ENCODE results near the gene GABPA.
"Not testable (repeated sequence)": the region's sequence is repeated elsewhere in the genome, so short reads cannot be mapped to it uniquely, and the experiment has no call there.

GABPA gene

GRCh38 chr21:25764065-25764464, 29.3 kb downstream of the GABPA start:
- Histone ChIP-seq H3K9me3 (ENCODE audit: control insufficient read depth in 2 of 2, low read length in 2 of 2) (no peaks in the 10 kb centered on the region), H3K27ac (ENCODE audit: low read depth in 2 of 2, low read length in 2 of 2) (no peak overlapping the region), H3K36me3 (ENCODE audit: control insufficient read depth in 2 of 2, insufficient read depth in 2 of 2, low read length in 2 of 2) (peaks cover 50 to 60% of the 10 kb centered on the region in 2 donors), H3K4me3 (ENCODE audit: low read length in 2 of 2) (no peak overlapping the region), H3K4me1 (ENCODE audit: control insufficient read depth in 2 of 2, insufficient read depth in 2 of 2, low read length in 2 of 2) (no peaks in the 10 kb centered on the region), H3K27me3 (ENCODE audit: control insufficient read depth in 2 of 2, insufficient read depth in 2 of 2, low read length in 2 of 2) (no peaks in the 10 kb centered on the region), H3K9ac (ENCODE audit: low read depth in 1 of 2, low read length in 2 of 2) (no peak overlapping the region)

- Histone ChIP-seq H3K9me3 (ENCODE audit: control insufficient read depth in 2 of 2, low read length in 2 of 2) (no peaks in the 10 kb centered on the region), H3K4me1 (ENCODE audit: control insufficient read depth in 2 of 2, insufficient read depth in 2 of 2, low read length in 2 of 2) (no peaks in the 10 kb centered on the region), H3K27me3 (ENCODE audit: control insufficient read depth in 2 of 2, insufficient read depth in 2 of 2, low read length in 2 of 2) (no peaks in the 10 kb centered on the region), H3K9ac (ENCODE audit: low read depth in 1 of 2, low read length in 2 of 2) (no peak overlapping the region), H3K27ac (ENCODE audit: low read depth in 2 of 2, low read length in 2 of 2) (no peak overlapping the region), H3K36me3 (ENCODE audit: control insufficient read depth in 2 of 2, insufficient read depth in 2 of 2, low read length in 2 of 2) (peaks cover 22 to 32% of the 10 kb centered on the region in 2 donors), H3K4me3 (ENCODE audit: low read length in 2 of 2) (no peak overlapping the region)
These were observed 33.1 kb downstream of the GABPA start for GRCh38 chr21:25767921-25768320.

GRCh38 chr21:25772686-25773085, 37.9 kb downstream of the GABPA start:
- Histone ChIP-seq H3K27me3 (ENCODE audit: control insufficient read depth in 2 of 2, insufficient read depth in 2 of 2, low read length in 2 of 2) (no peaks in the 10 kb centered on the region), H3K36me3 (ENCODE audit: control insufficient read depth in 2 of 2, insufficient read depth in 2 of 2, low read length in 2 of 2) (peaks cover 0 to 2% of the 10 kb centered on the region in 2 donors), H3K4me1 (ENCODE audit: control insufficient read depth in 2 of 2, insufficient read depth in 2 of 2, low read length in 2 of 2) (no peaks in the 10 kb centered on the region), H3K9me3 (ENCODE audit: control insufficient read depth in 2 of 2, low read length in 2 of 2) (no peaks in the 10 kb centered on the region), H3K27ac (ENCODE audit: low read depth in 2 of 2, low read length in 2 of 2) (no peak overlapping the region), H3K9ac (ENCODE audit: low read depth in 1 of 2, low read length in 2 of 2) (no peak overlapping the region), H3K4me3 (ENCODE audit: low read length in 2 of 2) (no peak overlapping the region)

- Histone ChIP-seq H3K4me3 (ENCODE audit: low read length in 2 of 2) (no peak overlapping the region), H3K9ac (ENCODE audit: low read depth in 1 of 2, low read length in 2 of 2) (no peak overlapping the region), H3K9me3 (ENCODE audit: control insufficient read depth in 2 of 2, low read length in 2 of 2) (no peaks in the 10 kb centered on the region), H3K36me3 (ENCODE audit: control insufficient read depth in 2 of 2, insufficient read depth in 2 of 2, low read length in 2 of 2) (peaks cover 0 to 2% of the 10 kb centered on the region in 2 donors), H3K27ac (ENCODE audit: low read depth in 2 of 2, low read length in 2 of 2) (no peak overlapping the region), H3K27me3 (ENCODE audit: control insufficient read depth in 2 of 2, insufficient read depth in 2 of 2, low read length in 2 of 2) (no peaks in the 10 kb centered on the region), H3K4me1 (ENCODE audit: control insufficient read depth in 2 of 2, insufficient read depth in 2 of 2, low read length in 2 of 2) (no peaks in the 10 kb centered on the region)
These were observed 41.7 kb downstream of the GABPA start for GRCh38 chr21:25776440-25776839.

- H3K4me3 ChIP-seq (ENCODE audit: low read length in 2 of 2); H3K4me1 ChIP-seq (ENCODE audit: control insufficient read depth in 2 of 2, insufficient read depth in 2 of 2, low read length in 2 of 2); H3K27ac ChIP-seq (ENCODE audit: low read depth in 2 of 2, low read length in 2 of 2); H3K36me3 ChIP-seq (ENCODE audit: control insufficient read depth in 2 of 2, insufficient read depth in 2 of 2, low read length in 2 of 2); H3K27me3 ChIP-seq (ENCODE audit: control insufficient read depth in 2 of 2, insufficient read depth in 2 of 2, low read length in 2 of 2); H3K9me3 ChIP-seq (ENCODE audit: control insufficient read depth in 2 of 2, low read length in 2 of 2); H3K9ac ChIP-seq (ENCODE audit: low read depth in 1 of 2, low read length in 2 of 2): not testable (repeated sequence)
These were observed 43.5 kb downstream of the GABPA start for GRCh38 chr21:25778126-25778875.

- Histone ChIP-seq H3K27ac (ENCODE audit: low read depth in 2 of 2, low read length in 2 of 2) (no peak overlapping the region), H3K9me3 (ENCODE audit: control insufficient read depth in 2 of 2, low read length in 2 of 2) (no peaks in the 10 kb centered on the region), H3K4me3 (ENCODE audit: low read length in 2 of 2) (no peak overlapping the region), H3K9ac (ENCODE audit: low read depth in 1 of 2, low read length in 2 of 2) (no peak overlapping the region), H3K4me1 (ENCODE audit: control insufficient read depth in 2 of 2, insufficient read depth in 2 of 2, low read length in 2 of 2) (peaks cover 2 to 8% of the 10 kb centered on the region in 2 donors), H3K27me3 (ENCODE audit: control insufficient read depth in 2 of 2, insufficient read depth in 2 of 2, low read length in 2 of 2) (no peaks in the 10 kb centered on the region), H3K36me3 (ENCODE audit: control insufficient read depth in 2 of 2, insufficient read depth in 2 of 2, low read length in 2 of 2) (no peaks in the 10 kb centered on the region)
These were observed 53.9 kb downstream of the GABPA start for GRCh38 chr21:25788677-25789076.

GRCh38 chr21:25790122-25790877, 55.5 kb downstream of the GABPA start:
- Histone ChIP-seq H3K27me3 (ENCODE audit: control insufficient read depth in 2 of 2, insufficient read depth in 2 of 2, low read length in 2 of 2) (no peaks in the 10 kb centered on the region), H3K27ac (ENCODE audit: low read depth in 2 of 2, low read length in 2 of 2) (peak overlapping the region; percentile 6 to 18), H3K9ac (ENCODE audit: low read depth in 1 of 2, low read length in 2 of 2) (peak overlapping the region in 1 of 2 donors; percentile 28), H3K4me1 (ENCODE audit: control insufficient read depth in 2 of 2, insufficient read depth in 2 of 2, low read length in 2 of 2) (peaks cover 2 to 8% of the 10 kb centered on the region in 2 donors), H3K36me3 (ENCODE audit: control insufficient read depth in 2 of 2, insufficient read depth in 2 of 2, low read length in 2 of 2) (no peaks in the 10 kb centered on the region), H3K4me3 (ENCODE audit: low read length in 2 of 2) (peak overlapping the region; percentile 69), H3K9me3 (ENCODE audit: control insufficient read depth in 2 of 2, low read length in 2 of 2) (no peaks in the 10 kb centered on the region)

- Histone ChIP-seq H3K9me3 (ENCODE audit: control insufficient read depth in 2 of 2, low read length in 2 of 2) (no peaks in the 10 kb centered on the region), H3K27ac (ENCODE audit: low read depth in 2 of 2, low read length in 2 of 2) (no peak overlapping the region), H3K9ac (ENCODE audit: low read depth in 1 of 2, low read length in 2 of 2) (no peak overlapping the region)
These were observed 56.1 kb downstream of the GABPA start for GRCh38 chr21:25790878-25791204.

GRCh38 chr21:25791319-25791718, 56.5 kb downstream of the GABPA start:
- Histone ChIP-seq H3K27me3 (ENCODE audit: control insufficient read depth in 2 of 2, insufficient read depth in 2 of 2, low read length in 2 of 2) (no peaks in the 10 kb centered on the region), H3K9me3 (ENCODE audit: control insufficient read depth in 2 of 2, low read length in 2 of 2) (no peaks in the 10 kb centered on the region), H3K9ac (ENCODE audit: low read depth in 1 of 2, low read length in 2 of 2) (no peak overlapping the region), H3K4me3 (ENCODE audit: low read length in 2 of 2) (no peak overlapping the region), H3K4me1 (ENCODE audit: control insufficient read depth in 2 of 2, insufficient read depth in 2 of 2, low read length in 2 of 2) (peaks cover 2 to 8% of the 10 kb centered on the region in 2 donors), H3K27ac (ENCODE audit: low read depth in 2 of 2, low read length in 2 of 2) (no peak overlapping the region), H3K36me3 (ENCODE audit: control insufficient read depth in 2 of 2, insufficient read depth in 2 of 2, low read length in 2 of 2) (no peaks in the 10 kb centered on the region)

More at GRCh38 chr21:25790878-25791204, 56.1 kb downstream of the GABPA start:
- H3K4me3 ChIP-seq (ENCODE audit: low read length in 2 of 2): peak overlapping the region; percentile 69
- H3K4me1 ChIP-seq (ENCODE audit: control insufficient read depth in 2 of 2, insufficient read depth in 2 of 2, low read length in 2 of 2): peaks cover 2 to 8% of the 10 kb centered on the region in 2 donors
- H3K27me3 ChIP-seq (ENCODE audit: control insufficient read depth in 2 of 2, insufficient read depth in 2 of 2, low read length in 2 of 2): no peaks in the 10 kb centered on the region
- no peaks in the 10 kb centered on the region for H3K36me3 ChIP-seq (ENCODE audit: control insufficient read depth in 2 of 2, insufficient read depth in 2 of 2, low read length in 2 of 2)

- no peak overlapping the region for H3K9ac ChIP-seq (ENCODE audit: low read depth in 1 of 2, low read length in 2 of 2)
- no peak overlapping the region for H3K27ac ChIP-seq (ENCODE audit: low read depth in 2 of 2, low read length in 2 of 2)
- H3K27me3 ChIP-seq (ENCODE audit: control insufficient read depth in 2 of 2, insufficient read depth in 2 of 2, low read length in 2 of 2): no peaks in the 10 kb centered on the region
- no peaks in the 10 kb centered on the region for H3K4me1 ChIP-seq (ENCODE audit: control insufficient read depth in 2 of 2, insufficient read depth in 2 of 2, low read length in 2 of 2)
- H3K9me3 ChIP-seq (ENCODE audit: control insufficient read depth in 2 of 2, low read length in 2 of 2): no peaks in the 10 kb centered on the region
- H3K4me3 ChIP-seq (ENCODE audit: low read length in 2 of 2): peak overlapping the region in 1 of 2 donors; percentile 2
- H3K36me3 ChIP-seq (ENCODE audit: control insufficient read depth in 2 of 2, insufficient read depth in 2 of 2, low read length in 2 of 2): no peaks in the 10 kb centered on the region
These were observed 66.6 kb downstream of the GABPA start for GRCh38 chr21:25801217-25802014.

All from mucosa of rectum (tissue), 2 donors.